NOMO-1 (cell line): ENCODE results near the gene PCSK4.
"Not testable (repeated sequence)": the region's sequence is repeated elsewhere in the genome, so short reads cannot be mapped to it uniquely, and the experiment has no call there.

Experiments
- DNase-seq, 2 experiments: peaks; one replicate each; lab custom pipeline; 2025; ENCODE audit not compliant: unreplicated experiment in 2 of 2; lab: John Stamatoyannopoulos, UW

PCSK4 gene

GRCh38 chr19:1522838-1523237 lies 32.7 kb upstream of the PCSK4 start:
- DNase-seq: no peak

- DNase-seq: no peak
These were observed 31.9 kb upstream of the PCSK4 start for GRCh38 chr19:1522061-1522460.

- DNase-seq: no peak
These were observed 31.5 kb upstream of the PCSK4 start for GRCh38 chr19:1521636-1522035.

GRCh38 chr19:1520203-1520780 lies 30.1 kb upstream of the PCSK4 start:
- no peak for DNase-seq

GRCh38 chr19:1519802-1520201 lies 29.7 kb upstream of the PCSK4 start:
- DNase-seq: not testable (repeated sequence)

- no peak for DNase-seq
These were observed 28.3 kb upstream of the PCSK4 start for GRCh38 chr19:1518471-1518870.

GRCh38 chr19:1516395-1516753 lies 26.2 kb upstream of the PCSK4 start:
- DNase-seq: no peak

- DNase-seq: no peak
These were observed 25.0 kb upstream of the PCSK4 start for GRCh38 chr19:1514986-1515721.

GRCh38 chr19:1514295-1514661 lies 24.1 kb upstream of the PCSK4 start:
- DNase-seq: no peak

- peak; percentile 56 to 76 for DNase-seq
These were observed 23.5 kb upstream of the PCSK4 start for GRCh38 chr19:1513499-1514294.

GRCh38 chr19:1512671-1513498 lies 22.7 kb upstream of the PCSK4 start, which contains the start of gene ADAMTSL5:
Gene ADAMTSL5, minus strand, starts transcription at chr19:1513019. Its CDS starts 2,076 bp downstream, at chr19:1510943.
- peak; percentile 50 to 80 for DNase-seq

GRCh38 chr19:1511318-1512317 lies 21.5 kb upstream of the PCSK4 start:
- DNase-seq: no peak

GRCh38 chr19:1510807-1511206 lies 20.7 kb upstream of the PCSK4 start:
- no peak for DNase-seq

- DNase-seq: no peak
These were observed 20.3 kb upstream of the PCSK4 start for GRCh38 chr19:1510442-1510806.

GRCh38 chr19:1509602-1510441 lies 19.7 kb upstream of the PCSK4 start:
- DNase-seq: no peak

- no peak for DNase-seq
These were observed 18.3 kb upstream of the PCSK4 start for GRCh38 chr19:1508507-1508856.

- DNase-seq: peak; percentile 88 to 90
These were observed 17.8 kb upstream of the PCSK4 start for GRCh38 chr19:1507763-1508506.

GRCh38 chr19:1507192-1507660 lies 17.1 kb upstream of the PCSK4 start:
- DNase-seq: no peak
